Measurements from ENCODE around the gene GAL.
"Not testable (repeated sequence)": the region's sequence is repeated elsewhere in the genome, so short reads cannot be mapped to it uniquely, and the experiment has no call there.

Gene GAL

DNA sequence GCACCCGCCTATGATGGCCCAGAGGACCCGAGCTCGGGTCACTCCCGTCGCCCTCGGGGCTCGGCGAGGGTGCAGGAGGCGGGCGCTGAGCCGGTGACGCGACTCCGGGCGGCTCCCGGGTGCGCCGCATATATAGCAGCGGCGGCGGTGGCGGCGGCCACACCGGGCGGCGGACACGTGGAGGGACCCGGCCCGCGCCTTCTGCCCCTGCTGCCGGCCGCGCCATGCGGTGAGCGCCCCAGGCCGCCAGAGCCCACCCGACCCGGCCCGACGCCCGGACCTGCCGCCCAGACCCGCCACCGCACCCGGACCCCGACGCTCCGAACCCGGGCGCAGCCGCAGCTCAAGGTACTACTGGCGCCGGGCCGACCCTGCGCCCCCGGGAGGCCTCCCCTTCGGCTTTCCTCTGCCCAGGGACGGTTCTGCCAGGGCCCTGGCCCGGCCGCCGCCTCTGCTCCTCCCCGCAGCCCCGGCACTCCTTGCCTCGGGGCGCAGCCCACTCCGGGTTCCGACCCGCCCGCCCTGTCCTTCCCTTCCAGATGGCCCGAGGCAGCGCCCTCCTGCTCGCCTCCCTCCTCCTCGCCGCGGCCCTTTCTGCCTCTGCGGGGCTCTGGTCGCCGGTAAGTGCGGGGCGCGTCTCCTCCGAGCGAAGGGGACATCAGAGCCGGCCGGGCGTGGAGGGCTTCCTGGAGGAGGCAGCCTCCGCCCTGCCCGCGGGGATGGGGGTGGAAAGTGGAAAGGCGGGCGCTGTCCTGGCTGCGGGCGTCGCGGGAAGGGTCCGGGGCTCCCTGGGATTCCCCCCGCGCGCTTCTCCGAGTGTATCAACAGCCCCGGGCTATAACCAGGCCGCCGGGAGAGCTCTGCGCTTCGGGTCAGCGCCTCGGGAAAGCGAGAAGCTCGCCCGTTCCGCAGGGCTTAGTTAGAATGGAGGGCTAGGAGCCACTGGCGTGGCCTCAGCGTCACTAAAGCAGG is at the start of gene GAL:
GAL (plus strand) TSS at position 160 of the 972 bp plus-strand sequence; CDS start at position 540, 380 bp downstream.
- DNase-seq = peak; percentile 71

DNA sequence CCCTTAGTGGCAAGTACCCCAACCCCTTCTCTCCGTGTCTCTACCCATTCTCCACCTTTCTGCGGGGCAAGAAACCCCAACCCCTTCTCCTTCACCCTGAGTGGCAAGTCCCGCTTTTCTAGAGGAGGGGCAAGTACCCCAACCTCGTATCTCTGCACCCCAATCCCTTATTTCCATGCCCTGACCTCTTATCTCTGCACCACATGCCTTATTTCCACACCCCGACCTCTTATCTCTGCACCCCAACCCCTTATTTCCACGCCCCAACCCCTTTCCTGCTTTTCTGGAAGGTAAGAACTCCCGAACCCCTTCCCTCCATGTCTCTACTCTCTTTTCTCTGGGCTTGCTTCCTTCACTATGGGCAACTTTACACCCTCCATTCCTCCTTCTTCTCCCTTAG is 49.7 kb upstream of the GAL start:
- not testable (repeated sequence) for DNase-seq

DNA sequence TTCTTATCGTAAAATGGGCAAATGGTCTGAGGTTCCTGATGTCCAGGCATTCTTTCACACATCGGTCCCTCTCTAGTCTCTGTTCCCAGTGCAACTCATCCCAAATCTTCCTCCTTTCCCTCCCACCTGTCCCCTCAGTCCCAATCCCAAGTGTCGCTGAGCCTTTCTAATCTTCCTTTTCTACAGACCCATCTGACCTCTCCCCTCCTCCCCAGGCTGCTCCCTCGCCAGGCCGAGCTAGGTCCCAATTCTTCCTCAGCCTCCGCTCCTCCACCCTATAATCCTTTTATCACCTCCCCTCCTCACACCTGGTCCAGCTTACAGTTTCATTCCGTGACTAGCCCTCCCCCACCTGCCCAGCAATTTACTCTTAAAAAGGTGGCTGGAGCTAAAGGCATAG is 49.2 kb upstream of the GAL start:
- DNase-seq = not testable (repeated sequence)

GRCh38 chr11:68635883-68636282 is 48.5 kb upstream of the GAL start:
- DNase-seq = not testable (repeated sequence)

DNA sequence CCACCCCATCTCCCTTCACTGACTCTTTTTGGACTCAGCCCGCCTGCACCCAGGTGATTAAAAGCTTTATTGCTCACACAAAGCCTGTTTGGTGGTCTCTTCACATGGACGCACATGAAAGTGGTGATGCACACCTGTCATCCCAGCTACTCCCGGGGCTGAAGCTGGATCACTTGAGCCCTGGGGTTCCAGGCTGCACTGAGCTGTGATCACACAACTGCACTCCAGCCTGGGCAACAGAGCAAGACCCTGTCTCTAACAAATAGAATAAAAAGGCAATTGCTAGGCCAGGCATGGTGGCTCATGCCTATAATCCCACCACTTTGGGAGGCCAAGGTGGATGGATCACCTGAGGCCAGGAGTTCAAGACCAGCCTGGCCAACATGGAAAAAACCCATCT is 45.0 kb upstream of the GAL start:
- not testable (repeated sequence) for DNase-seq

- no peak for DNase-seq
Observed at GRCh38 chr11:68641880-68642279, 42.5 kb upstream of the GAL start.

- no peak for DNase-seq
Observed at GRCh38 chr11:68643585-68643984, 40.8 kb upstream of the GAL start.

DNA sequence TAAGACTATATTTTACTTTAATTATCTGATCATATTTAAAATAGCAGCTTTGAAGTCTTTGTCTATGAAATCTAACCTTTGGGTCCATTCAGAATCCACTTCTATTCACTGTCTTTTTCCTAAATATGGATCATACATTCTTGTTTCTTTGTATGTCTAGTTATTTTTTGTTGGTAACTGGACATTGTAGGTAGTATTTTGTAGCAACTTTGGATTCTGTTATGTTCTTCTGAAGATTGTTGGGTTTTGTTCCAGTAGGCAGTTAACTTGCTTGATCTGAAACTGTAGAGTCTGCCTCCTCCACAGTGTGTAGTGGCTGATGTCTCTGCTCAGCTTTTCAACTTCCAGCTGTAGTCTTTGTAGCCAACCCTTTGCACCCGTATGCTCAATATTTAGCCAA is 37.5 kb upstream of the GAL start:
- no peak for DNase-seq

DNA sequence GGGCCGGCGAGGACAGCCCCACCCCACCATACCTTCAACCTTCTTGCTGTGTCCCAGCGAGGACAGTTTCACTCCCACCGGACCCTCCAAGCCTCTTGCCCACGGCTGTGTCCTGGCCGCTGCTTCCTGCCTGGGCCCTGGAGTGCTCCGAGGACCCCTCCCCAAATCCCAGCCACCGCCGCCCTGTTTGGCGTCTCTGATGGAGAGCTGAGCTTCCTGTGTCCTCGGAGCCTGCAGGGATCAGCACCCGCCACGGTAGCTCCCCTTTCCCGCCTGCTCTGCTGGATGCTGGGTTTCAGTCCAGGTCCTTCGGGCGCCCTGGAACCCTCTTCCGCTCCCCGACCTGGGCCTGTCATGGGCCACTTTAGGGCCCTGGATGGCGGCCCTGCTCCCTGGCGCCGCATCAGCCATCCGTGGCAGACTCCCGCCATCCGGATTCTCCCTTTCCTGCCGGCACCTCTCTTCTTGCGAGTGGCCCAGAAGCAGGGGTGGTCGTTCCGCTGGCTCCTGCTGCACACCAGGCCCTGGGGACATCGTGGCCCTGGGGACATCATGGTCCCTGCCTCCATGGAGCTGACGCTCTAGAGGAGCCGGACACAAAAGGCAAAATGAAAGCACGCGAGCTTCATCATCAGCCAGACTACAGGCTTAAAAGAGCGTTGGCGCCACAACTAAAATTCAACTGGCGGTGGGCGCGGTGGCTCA is 34.3 kb upstream of the GAL start:
- no peak for DNase-seq

- DNase-seq = no peak
Observed at GRCh38 chr11:68650801-68651200, 33.5 kb upstream of the GAL start.

- DNase-seq = no peak
Observed at GRCh38 chr11:68651208-68651984, 32.9 kb upstream of the GAL start.

DNA sequence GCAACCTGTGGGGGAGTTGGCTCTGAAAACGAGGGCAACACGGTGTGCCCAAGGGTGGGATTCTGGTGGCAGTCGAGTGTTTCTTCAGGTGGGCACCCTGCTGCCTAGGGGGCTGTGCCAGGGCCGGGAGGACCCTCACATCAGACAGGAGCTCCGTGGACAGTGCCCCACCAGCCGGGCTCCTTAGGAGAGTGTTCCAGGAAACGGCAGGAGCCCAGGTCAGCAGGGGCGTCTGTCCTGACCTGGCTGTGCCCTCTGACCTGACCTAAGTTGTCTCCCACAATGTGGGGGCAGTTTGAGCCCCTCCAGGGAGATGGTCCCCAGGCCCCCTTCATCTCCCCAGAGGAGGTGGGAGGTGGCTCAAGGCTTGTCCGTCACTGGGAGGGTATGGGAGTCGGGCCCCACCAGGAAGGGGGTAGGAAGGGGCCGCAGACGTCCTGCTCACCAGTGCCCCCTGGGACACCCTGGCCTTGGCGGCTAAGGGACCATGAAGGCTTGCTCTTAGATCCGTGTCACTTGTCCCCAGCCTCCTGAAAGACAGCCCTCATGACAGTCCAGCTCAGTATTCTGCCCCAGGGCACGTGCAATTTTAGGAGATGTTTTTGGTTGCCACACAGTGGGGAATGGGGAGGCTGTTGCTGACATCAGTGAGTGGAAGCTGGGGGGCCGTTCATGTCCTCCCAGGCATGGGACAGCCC is 32.2 kb upstream of the GAL start:
- DNase-seq = no peak

DNA sequence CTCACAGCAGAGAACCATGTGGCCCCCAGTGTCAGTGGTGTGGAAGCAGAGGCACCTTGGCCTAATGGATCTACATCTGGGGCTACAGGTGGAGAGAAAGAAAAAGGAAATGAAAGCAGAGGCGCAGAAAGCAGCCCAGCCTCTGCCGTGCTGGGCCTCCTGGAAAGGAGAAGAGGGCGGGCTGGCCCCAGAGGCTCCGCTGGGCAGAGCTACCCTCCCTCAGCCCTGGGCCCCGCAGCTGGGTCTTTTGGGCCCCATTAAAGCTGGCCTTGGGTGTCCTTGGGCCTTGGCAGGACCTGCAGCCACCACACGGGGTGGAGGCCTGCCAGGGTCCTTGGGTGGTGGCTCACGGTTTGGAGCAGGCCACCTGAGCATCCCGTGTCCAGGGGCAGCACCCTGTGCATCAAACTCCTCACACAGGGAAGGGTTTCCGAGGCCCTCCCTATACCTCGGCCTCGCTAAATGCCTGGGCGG is 31.6 kb upstream of the GAL start:
- DNase-seq = no peak

DNA sequence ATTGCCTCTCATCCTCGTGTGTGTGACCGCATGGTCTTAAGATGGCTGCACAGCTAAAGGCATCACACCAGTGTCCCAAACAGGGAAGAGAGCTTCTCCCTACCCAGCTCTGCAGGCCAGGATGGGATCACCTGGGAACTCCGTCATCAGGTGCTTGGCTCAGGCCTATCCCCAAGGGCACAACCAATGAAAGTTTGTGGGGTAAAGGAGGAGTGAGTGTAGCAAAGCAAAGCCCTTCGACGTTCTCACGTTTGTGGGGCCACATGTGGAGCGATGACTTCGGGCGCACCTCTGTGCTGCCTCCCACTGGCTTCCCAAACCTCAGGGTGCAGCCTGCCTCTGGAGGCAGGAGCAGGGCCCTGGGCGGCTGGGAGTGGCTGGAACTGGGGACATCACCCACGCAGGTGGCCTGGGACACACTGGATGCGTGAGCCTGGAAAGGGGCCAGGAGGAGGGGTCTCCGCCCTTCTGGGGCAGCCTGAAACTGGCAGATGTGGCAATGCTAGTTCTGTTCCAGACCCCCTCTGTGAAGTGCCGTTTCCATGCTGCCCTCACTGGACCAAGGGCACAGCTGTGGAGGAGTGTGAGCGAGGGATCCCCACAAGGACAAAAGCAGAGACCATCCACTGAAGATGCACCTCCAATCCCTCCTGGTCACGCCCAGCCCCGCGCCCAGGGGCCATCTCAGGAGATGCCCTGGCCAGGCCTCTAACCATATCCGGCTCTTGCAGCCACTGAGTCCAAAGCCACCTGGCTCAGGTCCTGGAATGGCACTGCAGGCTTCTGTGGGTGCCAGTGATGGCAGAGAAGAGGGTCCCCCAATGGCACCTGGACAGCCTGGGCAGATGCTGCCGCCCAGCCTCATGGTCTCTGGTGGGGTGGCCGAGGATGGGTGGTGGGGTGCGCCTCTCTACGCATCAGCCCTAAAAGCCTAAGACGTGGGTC is 30.6 kb upstream of the GAL start:
- no peak for DNase-seq

- DNase-seq = no peak
Observed at GRCh38 chr11:68654978-68655377, 29.4 kb upstream of the GAL start.

DNA sequence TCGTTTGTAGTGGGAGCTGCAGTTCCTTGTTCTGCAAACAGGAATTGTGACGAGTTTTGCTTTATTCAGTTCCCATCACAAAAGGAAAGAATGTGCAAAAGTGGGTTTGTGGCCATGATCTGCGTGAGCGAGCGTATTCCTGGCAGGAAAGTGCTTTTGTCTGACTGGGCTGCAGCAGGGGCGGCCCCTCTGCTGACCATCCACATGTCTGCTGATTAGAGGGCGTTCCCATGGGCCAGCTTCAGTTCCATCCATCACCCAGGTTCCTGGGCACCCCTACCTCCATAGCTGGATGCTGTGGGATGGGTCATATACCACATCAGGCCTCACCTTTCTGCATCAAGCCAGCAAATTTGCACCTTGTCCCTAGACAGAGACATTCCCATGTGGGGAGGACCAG is 28.9 kb upstream of the GAL start:
- DNase-seq = no peak

DNA sequence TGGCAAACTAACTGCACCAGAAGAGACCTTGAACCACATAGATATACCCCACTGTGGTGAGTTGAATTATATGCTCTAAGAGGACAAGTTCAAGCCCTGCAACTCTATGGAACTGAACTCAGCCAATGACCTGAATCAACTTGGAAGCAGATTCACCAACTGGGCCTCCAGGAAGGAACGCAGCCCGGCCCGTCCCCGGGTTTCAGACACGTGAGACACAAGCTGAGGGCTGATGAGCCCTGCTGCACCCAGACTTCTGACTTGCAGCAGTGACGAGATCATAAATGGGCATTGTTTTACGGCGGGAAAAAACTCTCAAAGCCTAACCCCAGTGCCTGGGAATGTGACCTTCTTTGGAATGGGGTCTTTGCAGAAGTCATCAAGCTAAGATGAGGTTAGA is 28.5 kb upstream of the GAL start:
- no peak for DNase-seq

DNA sequence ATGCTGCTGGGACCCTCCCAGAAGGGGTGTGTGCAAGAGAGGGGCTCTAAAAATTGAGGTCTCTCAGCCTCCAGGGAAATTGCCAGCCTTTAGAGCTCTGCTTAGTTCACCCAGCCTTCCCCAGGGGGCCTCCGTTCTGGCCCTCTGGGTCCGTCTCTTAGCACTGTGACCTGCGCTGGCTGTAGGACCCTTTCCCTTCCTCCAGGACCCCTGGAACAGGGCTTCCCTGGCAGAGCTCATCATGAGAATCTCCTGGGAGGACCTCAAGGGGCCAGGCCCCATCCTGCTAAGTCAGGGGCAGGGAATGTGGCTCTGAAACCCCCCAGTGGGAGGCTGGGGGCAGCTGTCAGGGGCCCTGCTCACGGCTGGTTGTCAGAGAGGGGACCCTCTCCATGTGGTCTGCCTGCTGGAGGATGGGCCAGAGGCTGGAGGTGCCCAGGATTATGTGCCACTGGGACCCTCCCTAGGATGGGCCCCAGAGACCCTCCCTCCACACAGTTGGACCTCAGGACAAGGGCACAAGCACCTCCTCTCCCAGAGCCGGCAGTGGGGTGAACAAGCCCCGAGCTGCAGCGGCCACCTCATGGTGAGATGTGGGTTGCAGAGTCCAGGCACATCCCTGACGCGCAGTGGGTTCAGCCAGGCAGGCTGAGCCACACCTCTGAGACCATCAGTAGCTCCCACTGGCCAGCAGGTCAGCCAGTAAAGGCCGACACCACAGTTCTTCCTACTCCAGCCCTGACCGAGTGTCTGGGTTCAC is 27.1 kb upstream of the GAL start:
- DNase-seq = no peak

DNA sequence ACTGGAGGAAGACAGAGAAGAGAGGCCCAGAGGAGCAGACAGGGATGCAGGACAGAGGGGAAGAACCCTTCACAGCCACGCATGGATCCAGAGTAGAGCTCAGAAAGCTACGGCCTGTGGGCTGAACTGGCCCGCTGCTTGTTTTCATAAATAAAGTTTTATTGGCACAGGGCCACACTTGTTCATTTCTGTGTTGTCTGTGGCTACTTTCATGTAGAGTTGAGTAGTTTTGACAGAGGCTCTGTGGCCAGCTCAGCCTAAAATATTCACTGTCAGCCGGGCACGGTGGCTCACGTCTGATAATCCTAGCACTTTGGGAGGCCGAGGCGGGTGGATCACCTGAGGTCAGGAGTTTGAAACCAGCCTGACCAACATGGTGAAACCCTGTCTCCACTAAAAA is 26.2 kb upstream of the GAL start:
- DNase-seq = no peak

GRCh38 chr11:68658661-68659060 is 25.7 kb upstream of the GAL start:
- no peak for DNase-seq
